Panc1 (cell line): ENCODE results near the gene PPP2R2B. TPM values are rescaled to one million over a fixed set of nuclear protein-coding genes. Genes with fewer than 3 reads are reported as not detected.

ENCODE experiments used
- ATAC-seq: fragments of 200-7000 bp; cut with Tn5 transposase; 2 replicates; pipeline ENCODE4 v1.9.1; 2020; ENCODE audit warnings: mild to moderate bottlenecking, moderate library complexity
- BruUV-seq: library from RNA; stranded (reverse); fragments of 400-500 nt; replicated peaks from 2 replicates; lab custom pipeline; 2021; lab: Mats Ljungman, UMichigan
- CTCF ChIA-PET: fragments of 300-600 bp; sonication (Branson Sonifier 250); formaldehyde crosslinking; loops from one replicate; lab custom pipeline; 2022; ENCODE audit warnings: antibody characterized with exemption; lab: Charles Lee
- POLR2A ChIA-PET: fragments of 300-600 bp; sonication (Branson Sonifier 250); formaldehyde crosslinking; loops from one replicate; lab custom pipeline; 2022; ENCODE audit warnings: antibody characterized with exemption; lab: Charles Lee
- DNase-seq: peaks from one replicate; pipeline ENCODE4 v3.0.0-alpha.2; 2010; ENCODE audit warnings: low read depth, low spot score
- H3K27ac ChIP-seq: 2 replicates; pipeline ENCODE4 v1.5.1; 2011; ENCODE audit warnings: mild to moderate bottlenecking, low read length, inconsistent platforms
- H3K27me3 ChIP-seq: fragments of 200-500 bp; sonication (Bioruptor generic); 2 replicates; pipeline ENCODE4 v1.6.0; 2014; ENCODE audit warnings: low read length, inconsistent platforms; ENCODE audit not compliant: control insufficient read depth, insufficient read depth
- H3K36me3 ChIP-seq: fragments of 200-500 bp; sonication (Bioruptor generic); 2 replicates; pipeline ENCODE4 v1.5.1; 2014; ENCODE audit warnings: inconsistent platforms, mild to moderate bottlenecking, low read length, moderate library complexity; ENCODE audit not compliant: control insufficient read depth, insufficient read depth
- H3K4me1 ChIP-seq: 2 replicates; pipeline ENCODE4 v1.5.1; 2011; ENCODE audit warnings: inconsistent platforms, mild to moderate bottlenecking, low read length, moderate library complexity; ENCODE audit not compliant: control insufficient read depth, insufficient read depth
- H3K4me3 ChIP-seq, 2 experiments: 2 replicates each; pipeline ENCODE4 v1.5.1; 2011 to 2012; ENCODE audit warnings: low read depth in 2 of 2, low read length in 2 of 2, mild to moderate bottlenecking in 2 of 2, inconsistent platforms in 1 of 2, moderate library complexity in 1 of 2
- H3K9me3 ChIP-seq: fragments of 200-500 bp; sonication (Bioruptor generic); 2 replicates; pipeline ENCODE4 v1.5.1; 2014; ENCODE audit warnings: low read depth, mild to moderate bottlenecking, inconsistent platforms, low read length, moderate library complexity; ENCODE audit not compliant: control insufficient read depth, insufficient read depth
- CTCF ChIP-seq: fragments of 450-650 bp; IDR thresholded peaks from 2 replicates; pipeline ENCODE4 v1.5.1; 2017; ENCODE audit warnings: mild to moderate bottlenecking
- POLR2AphosphoS5 ChIP-seq: IDR thresholded peaks from 2 replicates; pipeline ENCODE4 v1.6.1; 2012; ENCODE audit warnings: mild to moderate bottlenecking, low read depth, low read length, moderate library complexity
- REST ChIP-seq, 2 experiments: IDR thresholded peaks; 2 replicates each; pipeline ENCODE4 v1.6.1; 2011 to 2012; ENCODE audit warnings: low read depth in 2 of 2, control low read depth in 1 of 2, low read length in 1 of 2, mild to moderate bottlenecking in 1 of 2, moderate library complexity in 1 of 2; ENCODE audit not compliant: insufficient read depth in 1 of 2
- SIN3A ChIP-seq: IDR thresholded peaks from 2 replicates; pipeline ENCODE4 v1.6.1; 2012; ENCODE audit warnings: low read depth, mild to moderate bottlenecking, low read length, moderate library complexity, borderline replicate concordance; ENCODE audit not compliant: insufficient read depth
- TCF7L2 ChIP-seq: IDR thresholded peaks from 2 replicates; pipeline ENCODE4 v1.6.1; 2011; ENCODE audit warnings: mild to moderate bottlenecking, low read depth, low read length, inconsistent platforms
- in situ Hi-C: cut with HindIII; loops from 2 replicates; pipeline ENCODE4 v1.10.0; 2016; ENCODE audit warnings: low sequenced_read_pairs, low pct_unique_long_range_greater_than_20kb
- intact Hi-C: fragments of 100-400 bp; cut with micrococcal nuclease; formaldehyde crosslinking; loops from one replicate; pipeline ENCODE4 v1.10.0; 2022; ENCODE audit not compliant: unreplicated experiment
- total RNA-seq: library from RNA; stranded (reverse); gene quantifications from one replicate; pipeline ENCODE4 v1.2.1, GENCODE V29; 2021; ENCODE audit not compliant: unreplicated experiment

Gene PPP2R2B
- total RNA-seq, 1 experiment from 2014 or later = 8.8 TPM

- Histone ChIP-seq H3K4me3 (no peak overlapping the region), H3K27me3 (no peaks in the 10 kb centered on the region), H3K4me1 (peaks cover 3% of the 10 kb centered on the region), H3K27ac (no peak overlapping the region), H3K9me3 (no peaks in the 10 kb centered on the region), H3K36me3 (no peaks in the 10 kb centered on the region)
- DNase-seq (no peak), ATAC-seq (no peak)
- BruUV-seq = no TSS peak
- ChIA-PET CTCF (interaction anchor here (0.6 kb wide), 1 partner anchor 18 kb away, joined by 3 read pairs; no protein-coding TSS in a partner anchor), POLR2A (no interaction called here)
- in situ Hi-C loops = no loop called here
- intact Hi-C loops = no loop called here
- TF ChIP-seq CTCF (no peak), POLR2AphosphoS5 (no peak), REST (IDR thresholded peaks at IDR 0.05; ENCODE audit: insufficient read depth in 1 of 2, low read depth in 2 of 2, low read length in 1 of 2) (no peak), SIN3A (no peak), TCF7L2 (no peak)
Measured at GRCh38 chr5:146719179-146719578, 159.4 kb downstream of the PPP2R2B start.

GRCh38 chr5:146718609-146719008, 159.9 kb downstream of the PPP2R2B start:
- no TSS peak for BruUV-seq
- ChIA-PET POLR2A (no interaction called here), CTCF (no interaction called here)
- Histone ChIP-seq H3K4me1 (peaks cover 3% of the 10 kb centered on the region), H3K4me3 (no peak overlapping the region), H3K36me3 (no peaks in the 10 kb centered on the region), H3K27ac (no peak overlapping the region), H3K27me3 (no peaks in the 10 kb centered on the region), H3K9me3 (no peaks in the 10 kb centered on the region)
- ATAC-seq (no peak; the same call in 1 of the 2 replicates), DNase-seq (no peak)
- intact Hi-C loops = no loop called here
- in situ Hi-C loops = no loop called here
- TF ChIP-seq CTCF = no peak
- no peak for TF ChIP-seq SIN3A
- TF ChIP-seq TCF7L2 = no peak
- TF ChIP-seq REST (IDR thresholded peaks at IDR 0.05; ENCODE audit: insufficient read depth in 1 of 2, low read depth in 2 of 2, low read length in 1 of 2) = no peak
- TF ChIP-seq POLR2AphosphoS5 = no peak
